B cell (primary cell): ENCODE results near the gene ZNF324. TPM values are rescaled to one million over a fixed set of nuclear protein-coding genes. Genes with fewer than 3 reads are reported as not detected.
"Not testable (repeated sequence)": the region's sequence is repeated elsewhere in the genome, so short reads cannot be mapped to it uniquely, and the experiment has no call there.

ENCODE experiments used
- ATAC-seq: fragments of 200-7000 bp; cut with Tn5 transposase; one replicate; pipeline ENCODE4 v1.10.0; 2021; ENCODE audit warnings: low read depth, mild to moderate bottlenecking, moderate number of reproducible peaks, moderate library complexity
- CTCF ChIA-PET: fragments of 350-600 bp; sonication (Branson Sonifier 250); formaldehyde crosslinking; loops from one replicate; lab custom pipeline; 2021; ENCODE audit warnings: antibody characterized with exemption, inconsistent platforms; lab: Charles Lee
- POLR2A ChIA-PET: fragments of 350-600 bp; sonication (Branson Sonifier 250); formaldehyde crosslinking; loops from one replicate; lab custom pipeline; 2021; ENCODE audit warnings: antibody characterized with exemption; lab: Charles Lee
- DNase-seq: peaks from one replicate; pipeline ENCODE4 v3.0.0; 2013
- H2AFZ ChIP-seq: 2 replicates; pipeline ENCODE4 v1.6.1; 2012; ENCODE audit warnings: mild to moderate bottlenecking, low read depth, low read length; ENCODE audit not compliant: insufficient read depth, poor library complexity, severe bottlenecking
- H3K27ac ChIP-seq, 2 donors: 1 replicate in 1 of 2; 2 replicates in 1 of 2; pipeline ENCODE4 v1.5.1; 2012 to 2013; ENCODE audit warnings: low read length in 2 of 2, mild to moderate bottlenecking in 2 of 2, moderate library complexity in 1 of 2
- H3K27me3 ChIP-seq, 4 experiments: fragments of 200-600 bp in 1 of 4; sonication (generic) in 1 of 4; replicated peaks in 1 of 4; 1 replicate in 2 of 4; 2 replicates in 2 of 4; pipeline versions ENCODE4 v1.6.1 to v1.7.0; 2013 to 2016; ENCODE audit warnings: low read length in 3 of 4, mild to moderate bottlenecking in 2 of 4, mixed read lengths in 1 of 4, moderate library complexity in 1 of 4; ENCODE audit not compliant: insufficient read depth in 4 of 4, control insufficient read depth in 3 of 4; ENCODE audit errors: control extremely low read depth in 1 of 4
- H3K36me3 ChIP-seq, 2 experiments: replicated peaks in 1 of 2; 1 replicate in 1 of 2; 2 replicates in 1 of 2; pipeline versions ENCODE4 v1.6.1 to v1.7.1; 2013; ENCODE audit warnings: low read length in 1 of 2; ENCODE audit not compliant: insufficient read depth in 2 of 2, control insufficient read depth in 1 of 2; ENCODE audit errors: control extremely low read depth in 1 of 2, extremely low read depth in 1 of 2
- H3K4me1 ChIP-seq, 2 donors: fragments of 200-600 bp in 1 of 2; sonication (generic) in 1 of 2; 1 replicate in 1 of 2; 2 replicates in 1 of 2; pipeline versions ENCODE4 v1.5.1 to v1.6.1; 2013 to 2017; ENCODE audit warnings: low read length in 2 of 2; ENCODE audit not compliant: control insufficient read depth in 2 of 2, insufficient read depth in 2 of 2
- H3K4me2 ChIP-seq: replicated peaks from 2 replicates; pipeline ENCODE3; 2012; ENCODE audit warnings: mild to moderate bottlenecking, low read depth, low read length; ENCODE audit not compliant: poor library complexity, severe bottlenecking
- H3K4me3 ChIP-seq, 5 experiments: fragments of 200-600 bp in 1 of 5; sonication (generic) in 1 of 5; 1 replicate in 3 of 5; 2 replicates in 2 of 5; pipeline versions ENCODE4 v1.5.1 to v1.7.0; 2011 to 2016; ENCODE audit warnings: low read length in 4 of 5, mild to moderate bottlenecking in 4 of 5, low read depth in 2 of 5, control low read depth in 1 of 5, moderate library complexity in 1 of 5; ENCODE audit not compliant: insufficient read depth in 1 of 5; ENCODE audit errors: control extremely low read depth in 1 of 5, extremely low read depth in 1 of 5
- H3K79me2 ChIP-seq: fragments of 200-600 bp; sonication (generic); one replicate; pipeline ENCODE4 v1.6.0; 2016; ENCODE audit warnings: low read length; ENCODE audit not compliant: control insufficient read depth, insufficient read depth
- H3K9ac ChIP-seq: fragments of 200-600 bp; sonication (generic); 2 replicates; pipeline ENCODE4 v1.6.1; 2017; ENCODE audit warnings: mild to moderate bottlenecking, low read length, moderate library complexity
- H3K9me3 ChIP-seq, 3 donors: one replicate each; pipeline versions ENCODE4 v1.6.1 to v1.7.1; 2013; ENCODE audit warnings: low read length in 2 of 3; ENCODE audit not compliant: control insufficient read depth in 2 of 3, insufficient read depth in 1 of 3; ENCODE audit errors: control extremely low read depth in 1 of 3
- H4K20me1 ChIP-seq: 2 replicates; pipeline ENCODE4 v1.6.0; 2012; ENCODE audit warnings: mild to moderate bottlenecking, low read length; ENCODE audit not compliant: insufficient read depth, control insufficient read depth, poor library complexity, severe bottlenecking
- H3K27ac Mint-ChIP-seq: one replicate; pipeline ENCODE4 v1.8.0; 2021; ENCODE audit warnings: mixed read lengths
- H3K27me3 Mint-ChIP-seq: one replicate; pipeline ENCODE4 v1.8.0; 2021; ENCODE audit warnings: mixed read lengths
- H3K4me1 Mint-ChIP-seq: one replicate; pipeline ENCODE4 v1.8.0; 2021; ENCODE audit warnings: mixed read lengths
- H3K4me3 Mint-ChIP-seq: one replicate; pipeline ENCODE4 v1.8.0; 2021; ENCODE audit warnings: mixed read lengths
- H3K9me3 Mint-ChIP-seq: one replicate; pipeline ENCODE4 v1.8.0; 2022; ENCODE audit warnings: mixed read lengths; ENCODE audit not compliant: insufficient read depth
- EZH2 ChIP-seq: IDR thresholded peaks from 2 replicates; pipeline ENCODE4 v1.6.1; 2012; ENCODE audit warnings: borderline replicate concordance, low read depth, mild to moderate bottlenecking, moderate library complexity, low read length; ENCODE audit not compliant: insufficient read depth, poor library complexity, severe bottlenecking
- whole genome bisulfite sequencing: methylation state at CpG from one replicate; pipeline ENCODE4 v1.1.5; 2013; ENCODE audit warnings: missing lambda C conversion rate; ENCODE audit not compliant: insufficient coverage; 5-methylcytosine and 5-hydroxymethylcytosine counted together
- intact Hi-C: fragments of 100-400 bp; cut with micrococcal nuclease; formaldehyde crosslinking; loops from one replicate; pipeline ENCODE4 v1.10.0; 2022
- polyA plus RNA-seq: library from polyadenylated mRNA; depleted of rRNA; stranded (reverse); fragments of >200 nt; gene quantifications from 2 replicates; pipeline ENCODE4 v1.2.3, GENCODE V29; 2012
- total RNA-seq, 2 donors: library from RNA; stranded (reverse); fragments of 120-200 nt in 1 of 2; gene quantifications; 1 replicate in 1 of 2; 2 replicates in 1 of 2; pipeline versions ENCODE4 v1.2.3 to v1.2.4, GENCODE V29; 2013 to 2022
- TF ChIP-seq, protein P1 (sequence below): fragments of 200-600 bp; IDR thresholded peaks from one replicate; pipeline ENCODE4 v1.8.0; 2022; ENCODE audit warnings: antibody characterized with exemption, mild to moderate bottlenecking

The ZNF324 gene
- total and polyA plus RNA-seq, 2 donors (not counting 1 experiment from before 2014, with no cell fraction given): 12.8 to 21.0 TPM

DNA sequence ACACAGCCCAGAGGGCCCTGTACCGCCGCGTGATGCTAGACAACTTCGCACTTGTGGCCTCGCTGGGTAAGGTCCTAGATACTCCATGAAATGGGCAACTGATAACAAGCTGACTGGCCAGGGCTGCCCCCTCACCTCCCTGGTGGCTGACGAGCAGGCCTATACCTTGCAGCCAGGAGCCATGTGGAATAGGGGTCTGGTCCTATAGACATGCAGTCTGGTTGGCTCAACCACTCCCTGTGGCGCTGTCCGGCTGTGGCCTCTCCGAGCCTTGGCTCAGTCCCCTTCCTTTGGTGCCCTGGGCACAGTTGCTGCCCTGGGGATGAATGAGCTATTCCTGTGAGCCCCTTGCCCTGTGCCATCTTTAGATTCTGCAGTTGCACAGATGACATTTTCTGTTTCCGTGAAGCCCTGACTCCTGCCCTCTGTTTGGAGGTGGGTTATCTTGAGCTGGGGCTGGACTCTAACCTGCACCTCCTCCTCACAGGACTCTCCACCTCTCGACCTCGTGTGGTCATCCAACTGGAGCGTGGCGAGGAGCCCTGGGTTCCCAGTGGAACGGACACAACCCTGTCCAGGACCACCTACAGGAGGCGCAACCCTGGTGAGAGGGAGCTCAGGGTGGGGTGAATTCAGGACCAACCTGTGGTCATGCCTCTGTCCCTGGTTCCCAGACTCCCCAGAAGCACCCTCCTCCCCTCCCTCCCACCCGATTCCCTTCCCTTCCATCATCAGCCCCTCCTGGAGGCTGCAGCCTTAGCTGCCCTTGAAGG lies 2.5 kb downstream of the ZNF324 start:
- H3K4me3 Mint-ChIP-seq: peak overlapping the region; percentile 85
- intact Hi-C loops: no loop called here

GRCh38 chr19:58470837-58471543 lies 4.1 kb downstream of the ZNF324 start:
- H4K20me1 ChIP-seq, intact Hi-C loops, H3K9me3 ChIP-seq, CTCF ChIA-PET, H2AFZ ChIP-seq, ATAC-seq, H3K4me3 ChIP-seq, H3K4me2 ChIP-seq, H3K27ac ChIP-seq, H3K27ac Mint-ChIP-seq, H3K27me3 Mint-ChIP-seq, POLR2A ChIA-PET, H3K9me3 Mint-ChIP-seq, H3K4me3 Mint-ChIP-seq, H3K27me3 ChIP-seq, DNase-seq, H3K9ac ChIP-seq: not testable (repeated sequence)
- Histone ChIP-seq H3K36me3 (peaks cover 4 to 14% of the 10 kb centered on the region in 2 experiments), H3K4me1 (peaks cover 15 to 29% of the 10 kb centered on the region in 2 donors), H3K79me2 (peaks cover 24% of the 10 kb centered on the region)
- H3K4me1 Mint-ChIP-seq: peaks cover 34% of the 10 kb centered on the region
- 98% methylated on average over 18 of the region's 53 CpGs for WGBS

More for the DNA sequence above, 2.5 kb downstream of the ZNF324 start:
- Histone ChIP-seq H3K27ac (no peak overlapping the region), H3K4me2 (no peak overlapping the region), H2AFZ (no peak overlapping the region), H3K36me3 (peaks cover 4 to 14% of the 10 kb centered on the region in 2 experiments), H3K79me2 (peaks cover 24% of the 10 kb centered on the region), H3K9ac (no peak overlapping the region), H4K20me1 (peaks cover 4% of the 10 kb centered on the region), H3K4me1 (peaks cover 8 to 25% of the 10 kb centered on the region in 2 donors), H3K9me3 (peaks cover 0 to 6% (median 0%) of the 10 kb centered on the region in 3 donors), H3K27me3 (no peaks in the 10 kb centered on the region), H3K4me3 (no peak overlapping the region)
- DNase-seq: no peak
- no peak for ATAC-seq
- WGBS: 96% methylated on average over 13 of the region's 17 CpGs
- Mint-ChIP-seq H3K9me3 (no peaks in the 10 kb centered on the region), H3K27me3 (no peaks in the 10 kb centered on the region), H3K4me1 (peaks cover 24% of the 10 kb centered on the region), H3K27ac (no peak overlapping the region)
- ChIA-PET CTCF (no interaction called here), POLR2A (interaction anchor here (0.5 kb wide), 1 partner anchor 125 kb away, joined by 6 read pairs; no protein-coding TSS in a partner anchor)
- no peak for TF ChIP-seq EZH2
- TF ChIP-seq, protein P1, sequence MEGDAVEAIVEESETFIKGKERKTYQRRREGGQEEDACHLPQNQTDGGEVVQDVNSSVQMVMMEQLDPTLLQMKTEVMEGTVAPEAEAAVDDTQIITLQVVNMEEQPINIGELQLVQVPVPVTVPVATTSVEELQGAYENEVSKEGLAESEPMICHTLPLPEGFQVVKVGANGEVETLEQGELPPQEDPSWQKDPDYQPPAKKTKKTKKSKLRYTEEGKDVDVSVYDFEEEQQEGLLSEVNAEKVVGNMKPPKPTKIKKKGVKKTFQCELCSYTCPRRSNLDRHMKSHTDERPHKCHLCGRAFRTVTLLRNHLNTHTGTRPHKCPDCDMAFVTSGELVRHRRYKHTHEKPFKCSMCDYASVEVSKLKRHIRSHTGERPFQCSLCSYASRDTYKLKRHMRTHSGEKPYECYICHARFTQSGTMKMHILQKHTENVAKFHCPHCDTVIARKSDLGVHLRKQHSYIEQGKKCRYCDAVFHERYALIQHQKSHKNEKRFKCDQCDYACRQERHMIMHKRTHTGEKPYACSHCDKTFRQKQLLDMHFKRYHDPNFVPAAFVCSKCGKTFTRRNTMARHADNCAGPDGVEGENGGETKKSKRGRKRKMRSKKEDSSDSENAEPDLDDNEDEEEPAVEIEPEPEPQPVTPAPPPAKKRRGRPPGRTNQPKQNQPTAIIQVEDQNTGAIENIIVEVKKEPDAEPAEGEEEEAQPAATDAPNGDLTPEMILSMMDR: no peak
